Measurements from ENCODE around the gene MACROD2.

GRCh38 chr20:15862178-15862577, 1866.9 kb downstream of the MACROD2 start:
- no peak for TF ChIP-seq POLR2A (IDR thresholded peaks at IDR 0.05; ENCODE audit: low read depth, low read length)
- no peak for TF ChIP-seq POU2F2 (IDR thresholded peaks at IDR 0.05; ENCODE audit: low read depth, low read length)
- TF ChIP-seq TAF1 (IDR thresholded peaks at IDR 0.05; ENCODE audit: low read depth, low read length), result no peak
- no peak for TF ChIP-seq POLR2AphosphoS5 (IDR thresholded peaks at IDR 0.05; ENCODE audit: low read depth, low read length)
- TF ChIP-seq SPI1 (IDR thresholded peaks at IDR 0.05; ENCODE audit: low read depth, low read length), result no peak
- TF ChIP-seq PAX5 (IDR thresholded peaks at IDR 0.05; ENCODE audit: insufficient read depth, low read length, severe bottlenecking), result no peak
